GM12875 (cell line): ENCODE measurements around the gene RECK.

Experiments used
- H3K4me3 ChIP-seq: one replicate; pipeline ENCODE4 v1.5.1; 2011; ENCODE audit warnings: low read depth, low read length, control low read depth
- CTCF ChIP-seq: IDR thresholded peaks from 2 replicates; pipeline ENCODE4 v1.5.1; 2011; ENCODE audit warnings: low read depth, mild to moderate bottlenecking, control low read depth, inconsistent platforms, low read length, moderate library complexity, borderline replicate concordance; ENCODE audit not compliant: insufficient read depth

The RECK gene

GRCh38 chr9:36112516-36112915, 75.8 kb downstream of the RECK start:
- no peak for TF ChIP-seq CTCF
- H3K4me3 ChIP-seq: no peak overlapping the region

DNA sequence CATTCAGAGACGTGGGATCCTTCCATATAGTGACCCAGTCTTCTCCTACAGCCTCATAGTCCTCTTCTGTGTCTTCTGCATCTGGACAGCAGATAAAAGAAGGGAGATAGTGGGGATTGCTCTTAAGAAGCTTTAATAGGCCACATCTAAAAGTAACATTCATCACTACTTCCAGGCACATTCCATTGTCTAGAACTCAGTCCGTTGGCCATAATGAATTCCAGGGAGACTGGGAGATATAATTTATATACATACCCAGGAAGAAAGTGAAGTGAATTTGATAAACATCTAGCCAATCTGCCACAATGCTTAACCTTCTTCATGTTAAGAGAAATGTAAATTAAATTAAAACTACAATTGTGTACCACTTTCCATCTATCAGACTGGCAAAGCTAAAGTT, 77.3 kb downstream of the RECK start:
- TF ChIP-seq CTCF: no peak

GRCh38 chr9:36116593-36116992, 79.9 kb downstream of the RECK start:
- H3K4me3 ChIP-seq: no peak overlapping the region
- no peak for TF ChIP-seq CTCF

More for the DNA sequence above, 77.3 kb downstream of the RECK start:
- no peak overlapping the region for H3K4me3 ChIP-seq

DNA sequence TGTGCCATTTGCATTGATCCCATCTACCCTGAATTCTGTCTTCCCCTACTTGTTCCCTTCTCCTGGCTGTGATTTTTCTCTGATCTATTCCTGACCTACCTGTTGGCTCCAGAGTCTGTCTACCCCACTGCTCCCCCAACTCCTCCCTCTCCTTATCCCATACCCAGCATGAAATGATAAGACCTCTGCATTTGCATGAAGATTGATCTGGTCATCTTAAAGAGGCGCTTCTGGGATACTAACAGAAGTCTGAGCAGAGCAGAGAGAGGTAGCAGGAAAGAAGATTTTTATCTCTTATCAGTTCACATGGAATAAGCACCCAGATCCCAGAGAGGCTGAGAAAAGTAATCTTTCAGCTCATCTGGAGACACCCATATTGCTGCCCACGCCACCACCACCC, 81.5 kb downstream of the RECK start:
- no peak overlapping the region for H3K4me3 ChIP-seq
- TF ChIP-seq CTCF: no peak

- no peak overlapping the region for H3K4me3 ChIP-seq
- TF ChIP-seq CTCF: no peak
Measured at GRCh38 chr9:36118706-36119105, 82.0 kb downstream of the RECK start.

- H3K4me3 ChIP-seq: no peak overlapping the region
- no peak for TF ChIP-seq CTCF
Measured at GRCh38 chr9:36119476-36119875, 82.8 kb downstream of the RECK start.

DNA sequence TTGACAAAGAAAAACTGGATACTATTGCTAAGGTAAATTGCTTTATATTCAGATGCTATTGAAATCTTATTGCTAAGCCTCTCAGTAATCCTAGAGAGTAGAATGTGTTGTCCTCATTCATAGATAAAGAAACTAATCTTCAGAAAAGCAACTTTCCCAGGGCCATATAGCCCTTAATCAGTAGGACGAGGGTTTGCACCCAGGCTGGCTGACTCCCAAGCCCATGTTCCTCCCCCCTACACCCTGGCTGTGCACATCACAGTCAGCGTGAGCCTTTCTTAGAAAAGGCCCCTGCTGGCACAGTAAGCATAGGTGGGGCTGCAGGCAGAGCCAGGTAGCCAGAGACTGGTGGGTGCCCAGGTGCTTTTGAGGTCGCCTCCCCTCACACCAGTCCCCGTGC, 84.0 kb downstream of the RECK start:
- TF ChIP-seq CTCF: no peak
- no peak overlapping the region for H3K4me3 ChIP-seq
